IPS-15b (cell line): ENCODE results near the gene CYP3A7.
"Not testable (repeated sequence)": the region's sequence is repeated elsewhere in the genome, so short reads cannot be mapped to it uniquely, and the experiment has no call there.

Source experiments
- H3K27me3 ChIP-seq: one replicate; pipeline ENCODE4 v1.6.1; 2013; ENCODE audit warnings: low read length; ENCODE audit not compliant: control insufficient read depth, insufficient read depth
- H3K36me3 ChIP-seq: one replicate; pipeline ENCODE4 v1.6.1; 2013; ENCODE audit warnings: low read length; ENCODE audit not compliant: control insufficient read depth, insufficient read depth
- H3K4me1 ChIP-seq: one replicate; pipeline ENCODE4 v1.6.1; 2013; ENCODE audit warnings: mild to moderate bottlenecking, low read length; ENCODE audit not compliant: control insufficient read depth, insufficient read depth
- H3K4me3 ChIP-seq: one replicate; pipeline ENCODE4 v1.5.1; 2013; ENCODE audit warnings: low read depth, low read length
- H3K9ac ChIP-seq: one replicate; pipeline ENCODE4 v1.6.1; 2013; ENCODE audit warnings: low read depth, mild to moderate bottlenecking, low read length
- H3K9me3 ChIP-seq: one replicate; pipeline ENCODE4 v1.6.1; 2013; ENCODE audit warnings: mild to moderate bottlenecking, low read length; ENCODE audit not compliant: control insufficient read depth, insufficient read depth

CYP3A7 gene

DNA sequence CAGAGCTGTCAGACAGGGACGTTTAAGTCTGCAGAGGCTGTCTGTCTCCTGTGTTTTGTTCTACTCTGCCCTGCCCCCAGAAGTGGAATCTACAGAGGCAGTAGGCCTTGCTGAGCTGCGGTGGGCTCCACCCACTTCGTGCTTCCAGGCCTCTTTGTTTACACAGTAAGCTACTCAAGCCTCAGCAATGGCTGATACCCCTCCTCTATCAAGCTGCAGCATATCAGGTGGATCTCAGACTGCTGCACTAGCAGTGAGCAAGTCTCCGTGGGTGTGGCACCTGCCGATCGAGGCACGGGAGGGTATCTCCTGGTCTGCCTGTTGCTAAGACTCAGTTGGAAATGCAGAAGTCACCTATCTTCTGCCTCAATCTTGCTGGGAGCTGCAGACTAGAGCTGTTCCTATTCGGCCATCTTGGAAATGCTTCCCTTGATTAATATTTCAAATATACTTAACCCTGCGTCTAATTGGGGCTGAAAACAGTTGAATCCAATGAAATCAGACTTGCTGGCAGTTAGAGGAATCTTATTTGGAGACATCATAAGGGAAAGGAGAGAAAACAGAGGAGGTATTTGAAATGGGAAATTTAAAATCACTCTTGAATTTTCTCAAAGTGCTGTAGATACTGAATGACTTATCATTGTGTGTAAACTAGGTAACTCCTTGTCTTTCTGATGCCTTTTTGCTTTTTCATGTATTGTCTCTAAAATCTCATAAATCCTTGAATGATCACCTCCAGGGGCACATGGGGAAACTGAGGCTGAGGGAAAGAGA is 41.4 kb downstream of the CYP3A7 start:
- peak overlapping the region; percentile 43 for H3K4me3 ChIP-seq
- H3K9ac ChIP-seq = no peak overlapping the region
- H3K9me3 ChIP-seq = no peaks in the 10 kb centered on the region
- H3K27me3 ChIP-seq = no peaks in the 10 kb centered on the region
- H3K36me3 ChIP-seq = no peaks in the 10 kb centered on the region
- peaks cover 20% of the 10 kb centered on the region for H3K4me1 ChIP-seq

DNA sequence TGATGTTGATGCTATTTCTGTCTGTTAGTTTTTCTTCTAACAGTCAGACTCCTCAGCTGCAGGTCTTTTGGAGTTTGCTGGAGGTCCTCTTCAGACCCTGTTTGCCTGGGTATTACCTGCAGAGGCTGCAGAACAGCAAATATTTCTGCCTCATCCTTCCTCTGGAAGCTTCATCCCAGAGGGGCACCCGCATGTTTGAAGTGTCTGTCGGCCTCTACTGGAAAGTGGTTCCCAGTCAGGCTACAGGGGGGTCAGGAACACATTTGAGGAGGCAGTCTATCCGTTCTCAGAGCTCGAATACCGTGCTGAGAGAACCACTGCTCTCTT is 41.9 kb downstream of the CYP3A7 start:
- peaks cover 18% of the 10 kb centered on the region for H3K4me1 ChIP-seq
- H3K9me3 ChIP-seq = no peaks in the 10 kb centered on the region
- peak overlapping the region; percentile 43 for H3K4me3 ChIP-seq
- no peaks in the 10 kb centered on the region for H3K36me3 ChIP-seq
- no peak overlapping the region for H3K9ac ChIP-seq
- H3K27me3 ChIP-seq = no peaks in the 10 kb centered on the region

DNA sequence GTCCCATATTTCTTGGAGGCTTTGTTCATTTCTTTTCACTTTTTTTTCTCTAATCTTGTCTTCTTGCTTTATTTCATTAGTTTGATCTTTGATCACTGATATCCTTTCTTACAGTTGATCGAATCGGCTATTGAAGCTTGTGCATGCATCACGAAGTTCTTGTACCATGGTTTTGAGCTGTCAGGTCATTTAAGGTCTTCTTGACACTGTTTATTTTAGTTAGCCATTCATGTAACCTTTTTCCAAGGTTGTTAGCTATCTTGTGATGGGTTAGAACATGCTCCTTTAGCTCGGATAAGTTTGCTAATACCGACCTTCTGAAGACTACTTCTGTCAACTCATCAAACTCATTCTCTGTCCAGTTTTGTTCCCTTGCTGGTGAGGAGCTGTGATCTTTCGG is 42.4 kb downstream of the CYP3A7 start:
- H3K27me3 ChIP-seq, H3K9me3 ChIP-seq, H3K9ac ChIP-seq, H3K4me3 ChIP-seq, H3K36me3 ChIP-seq: not testable (repeated sequence)
- H3K4me1 ChIP-seq = peaks cover 18% of the 10 kb centered on the region

DNA sequence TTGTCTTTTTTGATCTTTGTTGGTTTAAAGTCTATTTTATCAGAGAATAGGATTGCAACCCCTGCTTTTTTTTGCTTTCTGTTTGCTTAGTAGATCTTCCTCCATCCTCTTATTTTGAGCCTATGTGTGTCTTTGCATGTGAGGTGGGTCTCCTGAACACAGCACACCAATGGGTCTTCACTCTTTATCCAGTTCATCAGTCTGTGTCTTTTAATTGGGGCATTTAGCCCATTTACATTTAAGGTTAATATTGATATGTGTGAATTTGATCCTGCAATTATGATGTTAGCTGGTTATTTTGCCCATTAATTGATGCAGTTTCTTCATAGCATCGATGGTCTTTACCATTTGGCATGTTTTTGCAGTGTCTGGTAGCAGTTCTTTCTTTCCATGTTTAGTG is 43.3 kb downstream of the CYP3A7 start:
- H3K4me1 ChIP-seq = peaks cover 18% of the 10 kb centered on the region
- not testable (repeated sequence) for H3K9me3 ChIP-seq, H3K9ac ChIP-seq, H3K4me3 ChIP-seq, H3K27me3 ChIP-seq, H3K36me3 ChIP-seq

DNA sequence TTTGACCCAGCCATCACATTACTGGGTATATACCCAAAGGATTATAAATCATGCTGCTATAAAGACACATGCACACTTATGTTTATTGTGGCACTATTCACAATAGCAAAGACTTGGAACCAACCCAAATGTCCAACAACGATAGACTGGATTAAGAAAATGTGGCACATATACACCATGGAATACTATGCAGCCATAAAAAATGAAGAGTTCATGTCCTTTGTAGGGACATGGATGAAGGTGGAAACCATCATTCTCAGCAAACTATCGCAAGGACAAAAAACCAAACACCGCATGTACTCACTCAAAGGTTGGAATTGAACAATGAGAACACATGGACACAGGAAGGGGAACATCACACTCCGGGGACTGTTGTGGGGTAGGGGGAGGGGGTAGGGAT is 44.1 kb downstream of the CYP3A7 start:
- H3K4me1 ChIP-seq = peaks cover 18% of the 10 kb centered on the region
- not testable (repeated sequence) for H3K27me3 ChIP-seq, H3K36me3 ChIP-seq, H3K9ac ChIP-seq, H3K4me3 ChIP-seq, H3K9me3 ChIP-seq

DNA sequence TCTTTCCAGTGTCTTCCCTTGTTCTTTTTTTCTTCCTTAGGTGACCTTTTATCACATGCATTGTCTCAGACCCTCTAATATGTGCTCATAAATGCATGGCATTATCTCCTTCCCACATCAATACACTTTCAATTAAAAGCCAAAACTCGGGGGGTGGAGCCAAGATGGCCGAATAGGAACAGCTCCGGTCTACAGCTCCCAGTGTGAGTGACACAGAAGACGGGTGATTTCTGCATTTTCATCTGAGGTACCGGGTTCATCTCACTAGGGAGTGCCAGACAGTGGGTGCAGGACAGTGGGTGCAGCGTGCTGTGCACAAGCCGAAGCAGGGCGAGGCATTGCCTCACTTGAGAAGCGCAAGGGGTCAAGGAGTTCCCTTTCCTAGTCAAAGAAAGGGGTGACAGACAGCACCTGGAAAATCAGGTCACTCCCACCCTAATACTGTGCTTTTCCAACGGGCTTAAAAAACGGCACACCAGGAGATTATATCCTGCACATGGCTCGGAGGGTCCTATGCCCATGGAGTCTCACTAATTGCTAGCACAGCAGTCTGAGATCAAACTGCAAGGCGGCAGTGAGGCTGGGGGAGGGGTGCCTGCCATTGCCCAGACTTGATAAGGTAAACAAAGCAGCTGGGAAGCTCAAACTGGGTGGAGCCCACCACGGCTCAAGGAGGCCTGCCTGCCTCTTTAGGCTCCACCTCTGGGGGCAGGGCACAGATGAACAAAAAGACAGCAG is 49.0 kb downstream of the CYP3A7 start:
- H3K4me3 ChIP-seq, H3K27me3 ChIP-seq, H3K9ac ChIP-seq, H3K4me1 ChIP-seq, H3K9me3 ChIP-seq, H3K36me3 ChIP-seq: not testable (repeated sequence)

DNA sequence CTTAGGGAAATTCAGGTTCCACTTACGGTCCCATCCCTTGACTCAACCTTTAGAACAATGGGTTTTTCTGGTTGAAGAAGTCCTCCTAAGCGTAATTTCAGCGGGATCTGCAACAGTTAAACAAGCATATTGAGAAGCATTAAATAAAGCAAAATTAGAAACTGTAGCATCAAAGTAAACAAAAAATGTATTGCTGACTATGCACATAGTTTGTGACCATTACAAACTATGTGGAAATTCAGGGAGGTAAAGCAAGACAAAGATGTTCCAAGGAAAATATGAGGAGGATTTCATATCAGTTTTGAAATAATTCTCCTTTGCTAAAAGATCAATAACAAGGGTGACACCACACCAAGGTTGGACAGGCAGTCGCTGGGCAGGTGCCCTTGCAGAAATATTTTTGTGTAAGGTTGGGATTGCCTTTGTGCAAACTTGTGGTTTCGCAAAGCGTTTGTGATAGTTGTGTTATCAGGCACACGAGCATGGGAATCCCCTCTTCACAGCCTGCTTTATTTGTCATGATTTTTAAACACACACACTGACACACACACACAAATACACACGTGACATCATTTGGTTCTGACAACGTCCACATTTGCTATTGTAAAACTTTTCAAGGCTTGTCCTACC is 49.8 kb downstream of the CYP3A7 start:
- Histone ChIP-seq H3K9ac (no peak overlapping the region), H3K36me3 (no peaks in the 10 kb centered on the region), H3K4me3 (no peak overlapping the region), H3K9me3 (peaks cover 2% of the 10 kb centered on the region), H3K27me3 (no peaks in the 10 kb centered on the region), H3K4me1 (no peaks in the 10 kb centered on the region)

DNA sequence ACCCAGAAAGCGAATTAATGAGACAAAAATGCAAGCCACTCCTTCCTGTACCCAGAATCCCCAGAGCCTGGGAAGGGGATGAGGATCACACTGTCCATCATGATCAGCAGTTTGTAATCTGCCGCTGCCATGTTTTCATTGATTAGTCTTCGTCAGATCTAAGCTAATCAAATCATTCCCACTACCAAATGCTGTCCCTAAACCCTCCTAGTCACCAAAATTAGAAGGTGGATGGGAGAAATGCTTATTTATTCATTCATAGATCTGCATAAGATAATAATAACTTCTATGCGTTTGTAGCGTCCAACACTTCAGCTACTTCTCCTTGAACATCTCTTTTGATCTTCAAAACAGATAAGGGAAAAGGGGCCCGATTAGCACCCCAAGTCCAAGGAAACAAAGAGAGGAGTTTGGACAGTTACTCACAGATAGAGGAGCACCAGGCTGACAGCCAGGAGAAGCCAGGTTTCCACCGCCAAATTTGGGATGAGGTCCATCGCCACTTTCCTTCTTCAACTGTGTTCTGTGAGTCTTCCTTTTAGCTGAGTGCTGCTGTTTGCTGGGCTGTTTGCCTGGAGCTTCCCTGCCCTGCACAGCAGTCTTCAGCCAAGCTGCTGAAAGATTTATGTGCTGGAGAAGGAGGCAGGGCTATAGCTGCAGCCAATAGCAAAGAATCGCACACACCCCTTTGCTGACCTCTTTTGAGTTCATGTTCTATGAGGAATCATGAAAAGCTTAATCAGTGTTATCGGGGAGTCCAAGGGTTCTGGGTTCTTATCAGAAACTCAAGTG is 55.4 kb downstream of the CYP3A7 start, which contains the start of gene CYP3A5:
TSS of gene CYP3A5 (minus strand) at position 597 of the 792 bp plus-strand sequence. CDS start at position 497, 100 bp downstream.
- no peak within 1 kb of the TSS for H3K4me3 ChIP-seq
- no peaks in the 10 kb centered on the region for H3K9me3 ChIP-seq
- peaks cover 2% of the 10 kb centered on the region for H3K4me1 ChIP-seq
- no peak within 1 kb of the TSS for H3K9ac ChIP-seq
- H3K36me3 ChIP-seq = no peaks in the 10 kb centered on the region
- no peaks in the 10 kb centered on the region for H3K27me3 ChIP-seq

DNA sequence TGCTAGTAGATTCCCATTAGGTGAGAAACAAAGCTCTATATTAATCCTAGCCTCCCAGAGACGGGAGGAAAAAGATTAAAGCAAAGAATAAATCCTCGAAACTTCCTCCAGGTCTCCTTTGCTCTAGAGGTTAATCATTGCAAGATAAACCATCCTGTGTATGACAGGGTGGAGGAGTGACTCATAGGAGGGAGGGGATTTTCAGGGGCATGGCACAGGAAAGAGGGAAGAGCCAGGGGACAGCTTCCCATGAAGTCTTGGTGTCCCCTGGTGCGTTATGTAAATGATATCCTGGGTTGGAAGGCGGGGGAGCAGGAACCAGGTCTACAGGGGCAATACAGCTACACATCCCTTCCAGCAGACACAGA is 56.0 kb downstream of the CYP3A7 start:
- Histone ChIP-seq H3K9me3 (no peaks in the 10 kb centered on the region), H3K4me1 (peaks cover 2% of the 10 kb centered on the region), H3K27me3 (no peaks in the 10 kb centered on the region), H3K9ac (no peak overlapping the region), H3K36me3 (no peaks in the 10 kb centered on the region), H3K4me3 (no peak overlapping the region)

DNA sequence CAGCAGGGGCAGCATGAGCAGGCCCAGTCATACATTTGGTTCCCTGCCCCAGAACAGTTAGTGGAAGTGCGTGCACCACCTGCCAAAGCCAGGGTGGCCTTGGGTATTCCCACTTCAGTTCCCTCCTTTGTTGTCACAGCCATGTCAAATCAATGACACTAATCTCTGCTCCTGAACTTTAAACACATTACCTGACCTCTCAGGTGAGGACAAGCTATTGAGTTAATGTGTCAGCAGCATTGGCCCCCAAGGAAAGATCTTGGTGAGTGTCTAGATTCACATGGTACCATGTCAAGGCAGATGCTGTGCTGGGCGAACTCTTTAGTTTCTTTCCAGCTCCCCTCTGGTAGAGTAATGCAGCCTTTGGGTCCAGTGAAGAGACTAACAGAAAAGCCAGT is 57.3 kb downstream of the CYP3A7 start:
- Histone ChIP-seq H3K4me1 (peaks cover 2% of the 10 kb centered on the region), H3K9ac (no peak overlapping the region), H3K36me3 (no peaks in the 10 kb centered on the region), H3K4me3 (no peak overlapping the region), H3K9me3 (no peaks in the 10 kb centered on the region), H3K27me3 (no peaks in the 10 kb centered on the region)

DNA sequence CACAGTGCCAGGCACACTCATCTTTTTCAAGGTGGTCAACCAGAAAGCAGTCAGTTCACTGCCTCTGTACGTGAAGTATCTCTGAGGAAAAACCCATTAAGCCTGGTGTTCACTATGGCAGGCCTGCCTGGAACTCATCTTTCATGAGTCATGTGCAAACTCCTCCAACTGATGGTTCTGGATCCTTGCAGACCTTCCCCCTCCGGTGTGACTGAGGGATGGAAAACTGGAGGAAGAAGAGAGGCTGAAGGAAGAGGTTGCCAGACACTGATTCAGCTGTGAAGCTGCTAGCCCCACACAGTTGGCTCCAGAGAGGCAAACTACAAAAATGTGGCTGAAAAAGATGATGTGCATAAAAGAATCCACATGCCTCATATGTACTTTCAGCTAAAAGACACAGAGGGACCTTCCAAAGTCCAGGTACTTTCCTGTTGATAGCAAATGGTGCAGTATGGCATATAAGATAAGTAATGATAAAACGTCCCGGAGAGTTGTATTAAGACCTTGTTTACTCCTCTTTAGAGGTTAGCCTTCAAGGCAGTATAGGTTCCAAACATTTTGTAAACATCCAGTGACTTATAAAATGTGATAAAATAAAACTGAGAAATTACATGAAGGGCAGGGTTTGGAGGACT is 57.9 kb downstream of the CYP3A7 start:
- Histone ChIP-seq H3K9ac (no peak overlapping the region), H3K4me1 (peaks cover 2% of the 10 kb centered on the region), H3K4me3 (no peak overlapping the region), H3K27me3 (no peaks in the 10 kb centered on the region), H3K36me3 (no peaks in the 10 kb centered on the region), H3K9me3 (no peaks in the 10 kb centered on the region)
